HepG2 (cell line): Measurements from ENCODE around the gene CCT5. TPM values are rescaled to one million over a fixed set of nuclear protein-coding genes. Genes with fewer than 3 reads are reported as not detected.

Source experiments
- ATAC-seq: fragments of 200-7000 bp; cut with Tn5 transposase; 3 replicates; pipeline ENCODE4 v1.9.1; 2020; ENCODE audit warnings: mild to moderate bottlenecking, moderate library complexity
- BruUV-seq: library from RNA; stranded (reverse); fragments of 400-500 nt; replicated peaks from 2 replicates; lab custom pipeline; 2021; lab: Mats Ljungman, UMichigan
- CTCF ChIA-PET: fragments of 300-600 bp; formaldehyde crosslinking; extraction: SDS; loops from one replicate; lab custom pipeline; 2021; ENCODE audit warnings: low total read pairs, inconsistent platforms, low intra/inter-chr PET ratio; lab: Yijun Ruan, JAX
- POLR2A ChIA-PET: fragments of 350-600 bp; sonication (Branson Sonifier 250); formaldehyde crosslinking; loops from one replicate; lab custom pipeline; 2020; ENCODE audit warnings: antibody characterized with exemption, inconsistent platforms; lab: Yijun Ruan, JAX
- DNase-seq: peaks from one replicate; pipeline ENCODE4 v3.0.0-alpha.2; 2015; ENCODE audit warnings: low spot score
- FAIRE-seq: peaks from 3 replicates; lab custom pipeline; 2011; peaks lifted over from hg19 to GRCh38; lab: Jason Lieb, UNC
- H2AFZ ChIP-seq: one replicate; pipeline ENCODE4 v1.6.1; 2011; ENCODE audit warnings: low read length, inconsistent platforms
- H3K27ac ChIP-seq: fragments of 300-600 bp; 3 replicates; pipeline ENCODE4 v1.8.0; 2011; ENCODE audit warnings: mixed run types, mild to moderate bottlenecking, mixed read lengths, low read length, inconsistent platforms; ENCODE audit not compliant: insufficient read depth; ENCODE audit errors: extremely low read length
- H3K27me3 ChIP-seq, 2 experiments: fragments of 200-600 bp in 1 of 2; 2 replicates in 1 of 2; 3 replicates in 1 of 2; pipeline versions ENCODE4 v1.6.0 to v1.8.0; 2011; ENCODE audit warnings: low read length in 2 of 2, mild to moderate bottlenecking in 2 of 2, moderate library complexity in 2 of 2, inconsistent platforms in 1 of 2; ENCODE audit not compliant: insufficient read depth in 2 of 2, control insufficient read depth in 1 of 2
- H3K36me3 ChIP-seq, 2 experiments: fragments of 200-600 bp in 1 of 2; replicated peaks in 1 of 2; 2 replicates in 1 of 2; 3 replicates in 1 of 2; pipeline versions ENCODE4 v1.5.1 to v1.8.0; 2011; ENCODE audit warnings: low read length in 2 of 2, inconsistent platforms in 1 of 2; ENCODE audit not compliant: insufficient read depth in 2 of 2, control insufficient read depth in 1 of 2
- H3K4me1 ChIP-seq: 2 replicates; pipeline ENCODE4 v1.5.1; 2012; ENCODE audit warnings: low read length, inconsistent platforms; ENCODE audit not compliant: insufficient read depth
- H3K4me2 ChIP-seq: 2 replicates; pipeline ENCODE4 v1.6.0; 2011; ENCODE audit warnings: low read depth, low read length, inconsistent platforms
- H3K4me3 ChIP-seq, 3 experiments: fragments of 200-600 bp in 1 of 3; sonication (generic), shearing (Covaris generic) in 1 of 3; replicated peaks in 1 of 3; 2 replicates each; pipeline ENCODE4 v1.5.1; 2011 to 2016; ENCODE audit warnings: low read length in 3 of 3, inconsistent platforms in 2 of 3, low read depth in 2 of 3, mild to moderate bottlenecking in 2 of 3, control low read depth in 1 of 3, mixed read lengths in 1 of 3; ENCODE audit not compliant: insufficient read depth in 1 of 3
- H3K79me2 ChIP-seq: one replicate; pipeline ENCODE4 v1.6.1; 2011; ENCODE audit warnings: low read length, inconsistent platforms; ENCODE audit not compliant: insufficient read depth
- H3K9ac ChIP-seq: 2 replicates; pipeline ENCODE4 v1.6.0; 2011; ENCODE audit warnings: mild to moderate bottlenecking, low read depth, low read length, inconsistent platforms; ENCODE audit not compliant: insufficient read depth
- H3K9me3 ChIP-seq: 2 replicates; pipeline ENCODE4 v1.5.1; 2012; ENCODE audit warnings: mild to moderate bottlenecking, low read length
- H4K20me1 ChIP-seq: 2 replicates; pipeline ENCODE4 v1.6.0; 2011; ENCODE audit warnings: inconsistent platforms, mild to moderate bottlenecking, low read length, moderate library complexity; ENCODE audit not compliant: insufficient read depth
- RBM22 ChIP-seq: fragments of 200-400 bp; formaldehyde crosslinking; optimal IDR thresholded peaks from 2 replicates; pipeline ENCODE3; 2017; ENCODE audit warnings: mild to moderate bottlenecking, low read length, moderate library complexity
- SCMH1 ChIP-seq: sonication (generic); formaldehyde crosslinking; IDR thresholded peaks from 2 replicates; pipeline ENCODE4 v1.9.0; 2021; ENCODE audit warnings: missing genetic modification reagents, mild to moderate bottlenecking, borderline replicate concordance
- ZMYM3 ChIP-seq: sonication (generic); formaldehyde crosslinking; IDR thresholded peaks from 2 replicates; pipeline ENCODE4 v1.5.1; 2020; ENCODE audit warnings: mild to moderate bottlenecking, missing genetic modification reagents
- ZNF121 ChIP-seq: sonication (generic); formaldehyde crosslinking; IDR thresholded peaks from 2 replicates; pipeline ENCODE4 v1.5.0; 2020; ENCODE audit warnings: mild to moderate bottlenecking, missing genetic modification reagents
- ZNF446 ChIP-seq: sonication (generic); formaldehyde crosslinking; IDR thresholded peaks from 2 replicates; pipeline ENCODE4 v1.5.0; 2020; ENCODE audit warnings: mild to moderate bottlenecking, missing genetic modification reagents
- WGBS: methylation state at CpG from one replicate; pipeline ENCODE4 v1.1.6; 2017; ENCODE audit warnings: low lambda C conversion rate; 5-methylcytosine and 5-hydroxymethylcytosine counted together
- in situ Hi-C: cut with HindIII; loops from 2 replicates; pipeline ENCODE4 v1.10.0; 2017; ENCODE audit warnings: low pct_unique_long_range_greater_than_20kb; ENCODE audit not compliant: extremely low pct_ligation_motif_present
- intact Hi-C: fragments of 100-400 bp; cut with micrococcal nuclease; formaldehyde crosslinking; loops from one replicate; pipeline ENCODE4 v1.10.0; 2022; ENCODE audit not compliant: unreplicated experiment
- polyA plus RNA-seq, 8 experiments: library from polyadenylated mRNA; depleted of rRNA in 3 of 8; stranded (reverse) in 7 of 8; unstranded in 1 of 8; fragments of >200 nt; fragmentation: Illumina TruSeq in 4 of 8; extraction: Trizol in 4 of 8; gene quantifications; 2 replicates each; pipeline versions ENCODE4 v1.2.1 to v1.2.3, GENCODE V29; 2011 to 2016; ENCODE audit warnings: low read depth in 4 of 8, missing spikeins in 1 of 8, mixed read lengths in 1 of 8; ENCODE audit not compliant: insufficient read depth in 1 of 8
- total RNA-seq, 5 experiments: library from RNA; depleted of rRNA; stranded (reverse); fragments of >200 nt; fragmentation: Illumina TruSeq; extraction: Trizol; gene quantifications; 2 replicates each; pipeline ENCODE4 v1.2.3, GENCODE V29; 2016; ENCODE audit warnings: low read depth in 1 of 5

CCT5 gene
- total and polyA plus RNA-seq, 2 of the 13 experiments (the other 11 are each of a cell fraction or from before 2014, with no cell fraction given) = 319 to 708 TPM

GRCh38 chr5:10291692-10292339 lies 41.7 kb downstream of the CCT5 start:
- H3K4me1 ChIP-seq = peaks cover 12% of the 10 kb centered on the region; the same call in 1 of the 2 replicates
- no peak overlapping the region for H3K9ac ChIP-seq
- H3K4me2 ChIP-seq = no peak overlapping the region
- H3K27ac ChIP-seq = no peak overlapping the region
- H4K20me1 ChIP-seq = no peaks in the 10 kb centered on the region
- ATAC-seq = no peak
- in situ Hi-C loops = no loop called here
- no peak for DNase-seq
- H3K27me3 ChIP-seq = no peaks in the 10 kb centered on the region
- BruUV-seq = no TSS peak
- ChIA-PET CTCF (no interaction called here), POLR2A (no interaction called here)
- no peak overlapping the region for H3K4me3 ChIP-seq
- 97% methylated on average over 9 of the region's 9 CpGs for WGBS
- no peaks in the 10 kb centered on the region for H3K9me3 ChIP-seq
- H3K79me2 ChIP-seq = no peaks in the 10 kb centered on the region
- H3K36me3 ChIP-seq = peaks cover 2 to 10% of the 10 kb centered on the region in 2 experiments; a peak in 3 of 5 replicates
- no peak overlapping the region for H2AFZ ChIP-seq
- TF ChIP-seq RBM22 (no peak), SCMH1 (CRISPR knock-in tag) (no peak)
- intact Hi-C loops = no loop called here
- no peak for FAIRE-seq

GRCh38 chr5:10293907-10294662 lies 44.0 kb downstream of the CCT5 start:
- no peak for DNase-seq
- Histone ChIP-seq H3K4me3 (no peak overlapping the region), H4K20me1 (no peaks in the 10 kb centered on the region), H3K27me3 (no peaks in the 10 kb centered on the region), H3K36me3 (peaks cover 0 to 3% of the 10 kb centered on the region in 2 experiments; a peak in 1 of 5 replicates), H3K9me3 (no peaks in the 10 kb centered on the region), H3K4me1 (peaks cover 12% of the 10 kb centered on the region; the same call in 1 of the 2 replicates), H2AFZ (no peak overlapping the region), H3K4me2 (no peak overlapping the region), H3K9ac (no peak overlapping the region), H3K27ac (no peak overlapping the region), H3K79me2 (no peaks in the 10 kb centered on the region)
- BruUV-seq = no TSS peak
- ChIA-PET CTCF (no interaction called here), POLR2A (no interaction called here)
- intact Hi-C loops (no loop called here), in situ Hi-C loops (no loop called here)
- TF ChIP-seq ZNF446 (CRISPR knock-in tag) = no peak
- 0 out of 2 replicates have a peak, but pooled peaks have one; percentile 34 for TF ChIP-seq ZNF121 (CRISPR knock-in tag)
- 0 out of 2 replicates have a peak, but pooled peaks have one; percentile 26 for TF ChIP-seq ZMYM3 (CRISPR knock-in tag)
- WGBS = 94% methylated on average over 3 of the region's 3 CpGs
- ATAC-seq = no peak
- no peak for FAIRE-seq
